ENCODE data around the gene GRK5.

Gene GRK5

DNA sequence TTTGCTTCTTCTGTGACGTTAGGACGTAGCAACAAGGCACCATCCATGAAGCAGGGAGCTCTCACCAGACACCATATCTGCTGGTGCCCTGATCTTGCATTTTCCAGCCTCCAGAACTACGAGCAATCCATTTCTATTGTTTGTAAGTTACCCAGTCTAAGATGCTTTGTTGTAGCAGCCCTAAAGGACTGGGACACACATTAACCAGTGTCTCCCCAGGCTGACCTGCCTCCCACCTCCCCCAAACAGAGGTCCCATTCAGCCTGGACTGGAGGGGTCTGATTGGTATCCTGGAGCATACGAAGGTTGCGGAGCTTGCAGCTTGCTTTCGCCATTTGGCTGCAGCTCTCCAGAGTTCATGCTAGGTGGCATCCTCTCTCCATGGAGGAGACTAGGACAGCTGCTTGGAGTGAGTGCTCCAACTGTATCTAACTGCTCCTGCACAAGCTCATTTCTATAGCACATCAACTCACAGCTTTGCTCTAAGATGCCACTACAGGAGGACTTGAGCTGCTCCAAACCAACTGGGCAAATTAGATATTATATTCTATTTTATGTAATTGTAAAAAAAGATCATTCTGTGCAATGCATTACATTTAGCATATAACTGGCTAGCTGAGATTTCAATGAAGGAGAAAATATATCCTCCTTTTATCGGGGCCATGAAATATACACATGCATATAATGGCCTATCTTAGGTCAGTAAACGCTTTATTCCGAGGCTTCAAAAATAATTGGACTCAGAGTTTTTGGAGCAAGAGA lies 8.0 kb upstream of the GRK5 start:
- no peak overlapping the region for H3K27ac ChIP-seq (ENCODE audit: low read depth, low read length)
- H3K4me3 ChIP-seq (ENCODE audit: low read depth, low read length), result no peak overlapping the region
- H2AFZ ChIP-seq (ENCODE audit: insufficient read depth, low read length, poor library complexity), result no peak overlapping the region
- no peak overlapping the region for H2BK5ac ChIP-seq (ENCODE audit: low read depth, low read length, poor library complexity)
- H3K14ac ChIP-seq (ENCODE audit: low read length), result no peak overlapping the region
- no peak overlapping the region for H3K23ac ChIP-seq (ENCODE audit: low read length)
- no peak overlapping the region for H3K18ac ChIP-seq (ENCODE audit: low read length)
- no peak overlapping the region for H3K9ac ChIP-seq (ENCODE audit: low read length)
- no peak overlapping the region for H2BK12ac ChIP-seq (ENCODE audit: low read length)
- no peaks in the 10 kb centered on the region for H3K79me2 ChIP-seq (ENCODE audit: control insufficient read depth, insufficient read depth, low read length, poor library complexity)
- H3K36me3 ChIP-seq (ENCODE audit: control insufficient read depth in 1 of 2, insufficient read depth in 2 of 2, low read length in 2 of 2), result no peaks in the 10 kb centered on the region
- H2BK120ac ChIP-seq (ENCODE audit: insufficient read depth, low read length, poor library complexity), result no peak overlapping the region
- no CpG with 5 or more reads among the region's 9 CpGs for WGBS (ENCODE audit: extremely low coverage, insufficient coverage, insufficient read length)
- no peaks in the 10 kb centered on the region for H3K27me3 ChIP-seq (ENCODE audit: insufficient read depth, low read length)
- H4K91ac ChIP-seq (ENCODE audit: low read depth, low read length), result no peak overlapping the region
- no peak overlapping the region for H2AK5ac ChIP-seq (ENCODE audit: low read length)
- H3K79me1 ChIP-seq (ENCODE audit: low read length), result no peaks in the 10 kb centered on the region
- DNase-seq, result peak; percentile 63 to 82
- H3K9me3 ChIP-seq (ENCODE audit: insufficient read depth, low read depth, low read length), result no peaks in the 10 kb centered on the region
- no peak overlapping the region for H3K4me2 ChIP-seq (ENCODE audit: low read length)
- no peak overlapping the region for H4K8ac ChIP-seq (ENCODE audit: low read depth, low read length)
- H4K12ac ChIP-seq (ENCODE audit: low read depth, low read length), result no peak overlapping the region
- no peak overlapping the region for H3K4ac ChIP-seq (ENCODE audit: low read depth, low read length)
- H3K4me1 ChIP-seq (ENCODE audit: control insufficient read depth in 1 of 2, insufficient read depth in 2 of 2, low read length in 2 of 2), result no peaks in the 10 kb centered on the region

DNA sequence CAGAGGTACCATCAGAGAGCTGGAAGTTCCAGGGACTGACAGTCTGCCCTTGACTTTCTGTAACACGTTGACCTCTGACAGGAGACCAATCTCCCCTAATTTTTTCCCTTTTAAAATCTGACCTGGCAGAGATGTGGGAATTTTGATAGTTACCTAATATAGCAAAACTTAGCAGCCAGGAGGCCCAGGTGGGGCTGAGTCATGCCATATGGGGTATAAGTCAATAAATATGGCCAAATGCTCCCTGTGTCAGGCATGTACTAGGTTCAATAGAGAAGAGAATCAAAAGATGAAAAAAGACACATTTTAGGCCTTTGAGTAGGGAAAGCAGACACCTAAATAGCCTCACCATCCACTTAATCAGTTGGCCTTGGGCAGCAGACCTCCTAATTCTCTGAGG lies 6.1 kb upstream of the GRK5 start:
- Histone ChIP-seq H3K14ac (ENCODE audit: low read length) (no peak overlapping the region), H3K79me1 (ENCODE audit: low read length) (no peaks in the 10 kb centered on the region), H2AFZ (ENCODE audit: insufficient read depth, low read length, poor library complexity) (no peak overlapping the region), H2BK120ac (ENCODE audit: insufficient read depth, low read length, poor library complexity) (no peak overlapping the region), H3K36me3 (ENCODE audit: control insufficient read depth in 1 of 2, insufficient read depth in 2 of 2, low read length in 2 of 2) (no peaks in the 10 kb centered on the region), H4K91ac (ENCODE audit: low read depth, low read length) (no peak overlapping the region), H4K8ac (ENCODE audit: low read depth, low read length) (no peak overlapping the region), H3K4me2 (ENCODE audit: low read length) (no peak overlapping the region), H3K27me3 (ENCODE audit: insufficient read depth, low read length) (no peaks in the 10 kb centered on the region), H3K79me2 (ENCODE audit: control insufficient read depth, insufficient read depth, low read length, poor library complexity) (no peaks in the 10 kb centered on the region), H3K23ac (ENCODE audit: low read length) (no peak overlapping the region), H3K18ac (ENCODE audit: low read length) (no peak overlapping the region), H3K9ac (ENCODE audit: low read length) (no peak overlapping the region), H3K4me3 (ENCODE audit: low read depth, low read length) (no peak overlapping the region), H3K9me3 (ENCODE audit: insufficient read depth, low read depth, low read length) (no peaks in the 10 kb centered on the region), H3K4me1 (ENCODE audit: control insufficient read depth in 1 of 2, insufficient read depth in 2 of 2, low read length in 2 of 2) (peaks cover 0 to under 1% of the 10 kb centered on the region in 2 experiments), H4K12ac (ENCODE audit: low read depth, low read length) (no peak overlapping the region), H2AK5ac (ENCODE audit: low read length) (no peak overlapping the region), H2BK5ac (ENCODE audit: low read depth, low read length, poor library complexity) (no peak overlapping the region), H2BK12ac (ENCODE audit: low read length) (no peak overlapping the region), H3K27ac (ENCODE audit: low read depth, low read length) (no peak overlapping the region), H3K4ac (ENCODE audit: low read depth, low read length) (no peak overlapping the region)
- no peak for DNase-seq
- no CpG with 5 or more reads among the region's 1 CpG for WGBS (ENCODE audit: extremely low coverage, insufficient coverage, insufficient read length)

DNA sequence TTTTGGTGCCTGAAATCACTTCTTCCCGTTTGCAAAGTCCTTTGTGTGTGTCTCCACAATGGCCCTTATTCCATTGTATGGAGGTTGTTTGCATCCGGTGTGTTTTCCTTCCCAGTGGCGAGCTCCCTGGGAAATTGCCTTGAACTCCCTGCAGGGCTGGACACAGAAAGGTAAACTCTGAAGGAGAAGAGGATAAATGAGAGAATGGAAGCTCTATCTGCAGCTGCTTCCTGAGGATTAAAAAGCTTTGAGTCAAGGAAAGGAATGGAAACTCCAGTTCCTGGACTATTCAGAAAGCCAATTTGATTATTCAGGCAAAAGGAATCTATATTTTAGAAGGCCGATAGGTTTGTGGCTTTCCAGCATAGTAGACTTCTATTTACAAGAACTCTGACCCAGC lies 4.4 kb upstream of the GRK5 start:
- H3K18ac ChIP-seq (ENCODE audit: low read length), result no peak overlapping the region
- H3K79me2 ChIP-seq (ENCODE audit: control insufficient read depth, insufficient read depth, low read length, poor library complexity), result peaks cover 3% of the 10 kb centered on the region
- H3K23ac ChIP-seq (ENCODE audit: low read length), result no peak overlapping the region
- no peak overlapping the region for H3K4me2 ChIP-seq (ENCODE audit: low read length)
- H3K27ac ChIP-seq (ENCODE audit: low read depth, low read length), result no peak overlapping the region
- H3K79me1 ChIP-seq (ENCODE audit: low read length), result peaks cover 5% of the 10 kb centered on the region
- H4K8ac ChIP-seq (ENCODE audit: low read depth, low read length), result no peak overlapping the region
- H3K27me3 ChIP-seq (ENCODE audit: insufficient read depth, low read length), result no peaks in the 10 kb centered on the region
- DNase-seq, result peak in 1 of 2 donors; percentile 58
- no peak overlapping the region for H2AK5ac ChIP-seq (ENCODE audit: low read length)
- H4K91ac ChIP-seq (ENCODE audit: low read depth, low read length), result no peak overlapping the region
- no peak overlapping the region for H4K12ac ChIP-seq (ENCODE audit: low read depth, low read length)
- no peak overlapping the region for H2BK12ac ChIP-seq (ENCODE audit: low read length)
- H3K36me3 ChIP-seq (ENCODE audit: control insufficient read depth in 1 of 2, insufficient read depth in 2 of 2, low read length in 2 of 2), result no peaks in the 10 kb centered on the region
- H3K9me3 ChIP-seq (ENCODE audit: insufficient read depth, low read depth, low read length), result no peaks in the 10 kb centered on the region
- H2BK120ac ChIP-seq (ENCODE audit: insufficient read depth, low read length, poor library complexity), result no peak overlapping the region
- H2BK5ac ChIP-seq (ENCODE audit: low read depth, low read length, poor library complexity), result no peak overlapping the region
- no peak overlapping the region for H3K4me3 ChIP-seq (ENCODE audit: low read depth, low read length)
- H3K14ac ChIP-seq (ENCODE audit: low read length), result no peak overlapping the region
- H3K4ac ChIP-seq (ENCODE audit: low read depth, low read length), result no peak overlapping the region
- H3K9ac ChIP-seq (ENCODE audit: low read length), result no peak overlapping the region
- WGBS (ENCODE audit: extremely low coverage, insufficient coverage, insufficient read length), result no CpG with 5 or more reads among the region's 4 CpGs
- H3K4me1 ChIP-seq (ENCODE audit: control insufficient read depth in 1 of 2, insufficient read depth in 2 of 2, low read length in 2 of 2), result peaks cover 2 to 5% of the 10 kb centered on the region in 2 experiments
- H2AFZ ChIP-seq (ENCODE audit: insufficient read depth, low read length, poor library complexity), result no peak overlapping the region

DNA sequence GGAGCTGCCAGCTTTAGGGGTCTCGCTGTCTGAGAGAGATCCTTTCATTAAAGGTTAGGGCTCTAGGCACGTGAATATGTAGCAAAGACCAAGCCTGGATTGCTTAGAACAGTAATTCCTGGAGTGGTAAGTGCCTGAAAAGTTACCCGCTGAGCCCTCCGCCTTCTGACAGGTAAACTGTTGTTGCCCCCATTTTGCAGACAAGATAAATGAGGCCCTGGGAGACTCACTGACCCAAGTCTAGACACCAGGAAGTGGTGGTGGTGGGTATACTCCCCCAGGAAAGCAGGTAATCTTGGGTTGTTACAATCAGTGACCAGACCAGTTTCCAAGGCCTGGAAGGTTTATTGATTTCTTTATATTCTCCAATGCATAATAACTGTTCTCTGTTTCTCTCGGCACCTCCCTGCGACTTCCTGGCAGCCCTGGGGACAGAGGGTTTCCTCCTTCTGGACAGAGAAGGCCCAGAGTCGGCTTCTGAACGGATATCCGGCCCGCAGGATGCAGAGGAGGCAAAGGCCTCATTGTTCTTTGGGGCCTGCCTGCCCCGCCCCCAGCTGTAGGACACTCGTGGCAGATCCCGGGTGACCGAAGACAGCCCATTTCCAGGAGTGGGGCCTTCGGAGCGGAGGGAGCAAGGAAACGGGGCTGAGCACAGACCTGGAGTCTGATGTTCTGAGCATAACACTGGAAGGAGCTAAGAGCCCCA lies 1.3 kb upstream of the GRK5 start:
- Histone ChIP-seq H3K18ac (ENCODE audit: low read length) (no peak overlapping the region), H2AK5ac (ENCODE audit: low read length) (no peak overlapping the region), H3K27ac (ENCODE audit: low read depth, low read length) (no peak overlapping the region), H3K27me3 (ENCODE audit: insufficient read depth, low read length) (no peaks in the 10 kb centered on the region), H2BK120ac (ENCODE audit: insufficient read depth, low read length, poor library complexity) (no peak overlapping the region), H3K9me3 (ENCODE audit: insufficient read depth, low read depth, low read length) (no peaks in the 10 kb centered on the region), H3K36me3 (ENCODE audit: control insufficient read depth in 1 of 2, insufficient read depth in 2 of 2, low read length in 2 of 2) (no peaks in the 10 kb centered on the region), H3K4me3 (ENCODE audit: low read depth, low read length) (no peak overlapping the region), H2BK12ac (ENCODE audit: low read length) (no peak overlapping the region), H3K79me1 (ENCODE audit: low read length) (peaks cover 5% of the 10 kb centered on the region), H3K23ac (ENCODE audit: low read length) (no peak overlapping the region), H4K91ac (ENCODE audit: low read depth, low read length) (no peak overlapping the region), H3K79me2 (ENCODE audit: control insufficient read depth, insufficient read depth, low read length, poor library complexity) (peaks cover 3% of the 10 kb centered on the region), H3K4me2 (ENCODE audit: low read length) (peak overlapping the region; percentile 87), H4K8ac (ENCODE audit: low read depth, low read length) (peak overlapping the region; percentile 64), H4K12ac (ENCODE audit: low read depth, low read length) (no peak overlapping the region), H3K4me1 (ENCODE audit: control insufficient read depth in 1 of 2, insufficient read depth in 2 of 2, low read length in 2 of 2) (peaks cover 4 to 7% of the 10 kb centered on the region in 2 experiments), H2BK5ac (ENCODE audit: low read depth, low read length, poor library complexity) (no peak overlapping the region), H3K14ac (ENCODE audit: low read length) (no peak overlapping the region), H3K4ac (ENCODE audit: low read depth, low read length) (no peak overlapping the region), H3K9ac (ENCODE audit: low read length) (no peak overlapping the region), H2AFZ (ENCODE audit: insufficient read depth, low read length, poor library complexity) (peak overlapping the region; percentile 35)
- WGBS (ENCODE audit: extremely low coverage, insufficient coverage, insufficient read length), result no CpG with 5 or more reads among the region's 17 CpGs
- DNase-seq, result no peak
